Spleen (tissue), 11 donors: ENCODE results near the gene RPAP2. TPM values are rescaled to one million over a fixed set of nuclear protein-coding genes. Genes with fewer than 3 reads are reported as not detected.

ENCODE experiments used
- DNase-seq: peaks from one replicate; pipeline ENCODE4 v3.0.0-alpha.2; 2020
- H3K27ac ChIP-seq, 8 donors: fragments of 200-600 bp; sonication (generic) in 7 of 8; 1 replicate in 4 of 8; 2 replicates in 4 of 8; pipeline versions ENCODE4 v1.5.0 to v1.8.0; 2016 to 2021; ENCODE audit warnings: inconsistent platforms in 4 of 8, mild to moderate bottlenecking in 4 of 8, moderate library complexity in 1 of 8
- H3K27me3 ChIP-seq, 7 donors: fragments of 200-600 bp; sonication (generic) in 6 of 7; replicated peaks in 1 of 7; 1 replicate in 4 of 7; 2 replicates in 3 of 7; pipeline versions ENCODE4 v1.5.0 to v1.8.0; 2016 to 2021; ENCODE audit warnings: inconsistent platforms in 3 of 7, mild to moderate bottlenecking in 1 of 7
- H3K36me3 ChIP-seq, 6 donors: fragments of 200-600 bp; sonication (generic) in 5 of 6; 1 replicate in 4 of 6; 2 replicates in 2 of 6; pipeline versions ENCODE4 v1.5.0 to v1.8.0; 2016 to 2021; ENCODE audit warnings: inconsistent platforms in 2 of 6
- H3K4me1 ChIP-seq, 6 donors: fragments of 200-600 bp; sonication (generic) in 5 of 6; 1 replicate in 3 of 6; 2 replicates in 3 of 6; pipeline versions ENCODE4 v1.5.0 to v1.8.0; 2016 to 2021; ENCODE audit warnings: inconsistent platforms in 3 of 6
- H3K4me3 ChIP-seq, 8 donors: fragments of 200-600 bp; sonication (generic) in 7 of 8; 1 replicate in 4 of 8; 2 replicates in 4 of 8; pipeline versions ENCODE4 v1.5.0 to v1.8.0; 2016 to 2021; ENCODE audit warnings: inconsistent platforms in 4 of 8, mild to moderate bottlenecking in 4 of 8, moderate library complexity in 2 of 8
- H3K9me3 ChIP-seq, 8 donors: fragments of 200-600 bp; sonication (generic) in 7 of 8; 1 replicate in 4 of 8; 2 replicates in 4 of 8; pipeline versions ENCODE4 v1.5.0 to v1.8.0; 2016 to 2021; ENCODE audit warnings: inconsistent platforms in 4 of 8
- POLR2A ChIP-seq, 3 donors: fragments of 450-650 bp; IDR thresholded peaks; one replicate each; pipeline ENCODE4 v1.5.1; 2017; ENCODE audit warnings: antibody characterized with exemption in 3 of 3, mild to moderate bottlenecking in 1 of 3
- POLR2AphosphoS5 ChIP-seq, 3 donors: sonication (generic); formaldehyde crosslinking; IDR thresholded peaks; one replicate each; pipeline ENCODE4 v1.5.1; 2017; ENCODE audit warnings: antibody characterized with exemption in 3 of 3
- WGBS, 5 donors: extraction: QIAGEN DNeasy Blood & Tissue Kit in 3 of 5; methylation state at CpG; one replicate each; pipeline versions ENCODE4 v1.1.5 to v1.1.7; 2013 to 2018; 5-methylcytosine and 5-hydroxymethylcytosine counted together
- intact Hi-C: fragments of 100-400 bp; cut with DNase I; formaldehyde crosslinking; loops from one replicate; pipeline ENCODE4 v1.15.0; 2023; ENCODE audit warnings: low total_unique reads
- polyA plus RNA-seq, 3 donors: library from polyadenylated mRNA; stranded (reverse); fragments of 200-250 nt; gene quantifications; one replicate each; pipeline ENCODE4 v1.2.1, GENCODE V29; 2013
- total RNA-seq, 7 donors: library from RNA; depleted of rRNA in 3 of 7; stranded (reverse); fragments of >200 nt in 3 of 7; fragmentation: NEBNext Ultra II Directional in 4 of 7; extraction: Animal tissue kit (Norgen Biotek cat#: 25700) in 4 of 7; gene quantifications; one replicate each; pipeline versions ENCODE4 v1.1.0 to v1.2.1, GENCODE V29; 2016 to 2021
- TF ChIP-seq, protein P1 (sequence below), 11 experiments: fragments of 200-600 bp in 7 of 11; fragments of 450-650 bp in 4 of 11; sonication (generic) in 4 of 11; IDR thresholded peaks in 8 of 11; conservative IDR thresholded peaks in 3 of 11; 1 replicate in 7 of 11; 2 replicates in 4 of 11; pipeline versions ENCODE4 v1.4.0 to v1.8.0; 2016 to 2021; ENCODE audit warnings: antibody characterized with exemption in 11 of 11, inconsistent platforms in 4 of 11, mild to moderate bottlenecking in 1 of 11
- donor health status: healthy with polysubstance abuse.
- donor health status: DM: no; HTN: no; CAD: no; lungs with moderate emphysema.
- donor health status: DM: no; HTN: no; CAD: no.
- donor health status: Bipolar disorder and iron deficiency.
- donor health status: healthy.
- donor health status: DM: no; HTN: no; CAD: no.
- donor health status: DM: yes; HTN: yes; CAD: no.

RPAP2 gene
- total and polyA plus RNA-seq, 10 donors: 4.4 to 31.5 (median 10.7) TPM

DNA sequence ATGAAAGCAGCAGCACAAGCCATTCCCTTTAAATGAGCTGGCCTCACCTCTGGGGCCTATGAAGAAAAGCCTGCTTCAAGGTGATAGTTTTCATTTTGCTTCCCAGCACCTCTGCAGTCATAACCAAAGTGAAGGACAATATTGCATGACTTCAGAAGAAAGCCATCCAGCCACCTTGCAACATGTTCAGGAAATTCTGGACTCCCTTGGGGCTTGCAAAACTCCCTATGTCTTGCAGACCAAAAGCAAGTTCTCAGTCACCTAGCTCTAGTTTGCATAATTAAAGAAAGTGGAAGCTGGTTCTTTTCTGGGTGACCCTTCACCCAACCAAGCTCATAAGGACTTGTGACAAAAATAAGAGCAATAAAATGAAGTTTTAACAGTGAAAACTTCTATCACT, 100.2 kb downstream of the RPAP2 start:
- peaks cover 0 to 5% (median 0%) of the 10 kb centered on the region in 6 donors for H3K4me1 ChIP-seq
- DNase-seq: no peak
- no peaks in the 10 kb centered on the region for H3K27me3 ChIP-seq
- TF ChIP-seq POLR2AphosphoS5 (IDR thresholded peaks at IDR 0.05): no peak
- no peak for TF ChIP-seq POLR2A (IDR thresholded peaks at IDR 0.05)
- TF ChIP-seq, protein P1, sequence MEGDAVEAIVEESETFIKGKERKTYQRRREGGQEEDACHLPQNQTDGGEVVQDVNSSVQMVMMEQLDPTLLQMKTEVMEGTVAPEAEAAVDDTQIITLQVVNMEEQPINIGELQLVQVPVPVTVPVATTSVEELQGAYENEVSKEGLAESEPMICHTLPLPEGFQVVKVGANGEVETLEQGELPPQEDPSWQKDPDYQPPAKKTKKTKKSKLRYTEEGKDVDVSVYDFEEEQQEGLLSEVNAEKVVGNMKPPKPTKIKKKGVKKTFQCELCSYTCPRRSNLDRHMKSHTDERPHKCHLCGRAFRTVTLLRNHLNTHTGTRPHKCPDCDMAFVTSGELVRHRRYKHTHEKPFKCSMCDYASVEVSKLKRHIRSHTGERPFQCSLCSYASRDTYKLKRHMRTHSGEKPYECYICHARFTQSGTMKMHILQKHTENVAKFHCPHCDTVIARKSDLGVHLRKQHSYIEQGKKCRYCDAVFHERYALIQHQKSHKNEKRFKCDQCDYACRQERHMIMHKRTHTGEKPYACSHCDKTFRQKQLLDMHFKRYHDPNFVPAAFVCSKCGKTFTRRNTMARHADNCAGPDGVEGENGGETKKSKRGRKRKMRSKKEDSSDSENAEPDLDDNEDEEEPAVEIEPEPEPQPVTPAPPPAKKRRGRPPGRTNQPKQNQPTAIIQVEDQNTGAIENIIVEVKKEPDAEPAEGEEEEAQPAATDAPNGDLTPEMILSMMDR (IDR thresholded peaks at IDR 0.05 in 8 of 11, conservative IDR thresholded peaks at IDR 0.05 in 3 of 11): no peak
- no peaks in the 10 kb centered on the region for H3K36me3 ChIP-seq
- no peak overlapping the region for H3K4me3 ChIP-seq
- H3K27ac ChIP-seq: no peak overlapping the region
- intact Hi-C loops: no loop called here
- H3K9me3 ChIP-seq: peaks cover 5 to 51% (median 47%) of the 10 kb centered on the region in 8 donors

DNA sequence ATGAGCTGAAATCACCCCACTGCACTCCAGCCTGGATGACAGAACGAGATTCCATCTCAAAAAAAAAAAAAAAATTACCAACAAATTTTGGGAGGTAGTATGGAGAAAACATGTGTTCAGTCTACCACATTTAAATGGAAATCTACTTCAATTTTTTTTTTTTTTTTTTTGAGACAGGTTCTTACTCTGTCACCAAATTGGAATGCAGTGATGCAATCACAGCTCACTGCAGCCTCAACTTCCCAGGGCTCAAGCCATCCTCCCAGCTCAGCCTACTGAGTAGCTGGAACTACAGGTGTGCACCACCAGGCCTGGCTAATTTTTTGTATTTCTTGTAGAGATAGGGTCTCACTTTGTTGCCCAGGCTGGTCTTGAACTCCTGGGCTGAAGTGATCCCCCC, 105.8 kb downstream of the RPAP2 start:
- H3K27me3 ChIP-seq: no peaks in the 10 kb centered on the region
- H3K9me3 ChIP-seq: peaks cover 0 to 44% (median 34%) of the 10 kb centered on the region in 8 donors
- 78 to 100% (median 91%) methylated on average over 1 of the region's 1 CpG for WGBS, 5 donors
- intact Hi-C loops: no loop called here
- H3K27ac ChIP-seq: no peak overlapping the region
- H3K36me3 ChIP-seq: no peaks in the 10 kb centered on the region
- no peaks in the 10 kb centered on the region for H3K4me1 ChIP-seq
- no peak for DNase-seq
- TF ChIP-seq POLR2A (IDR thresholded peaks at IDR 0.05) (no peak), POLR2AphosphoS5 (IDR thresholded peaks at IDR 0.05) (no peak)
- TF ChIP-seq, protein P1 (IDR thresholded peaks at IDR 0.05 in 8 of 11, conservative IDR thresholded peaks at IDR 0.05 in 3 of 11): no peak
- H3K4me3 ChIP-seq: no peak overlapping the region

DNA sequence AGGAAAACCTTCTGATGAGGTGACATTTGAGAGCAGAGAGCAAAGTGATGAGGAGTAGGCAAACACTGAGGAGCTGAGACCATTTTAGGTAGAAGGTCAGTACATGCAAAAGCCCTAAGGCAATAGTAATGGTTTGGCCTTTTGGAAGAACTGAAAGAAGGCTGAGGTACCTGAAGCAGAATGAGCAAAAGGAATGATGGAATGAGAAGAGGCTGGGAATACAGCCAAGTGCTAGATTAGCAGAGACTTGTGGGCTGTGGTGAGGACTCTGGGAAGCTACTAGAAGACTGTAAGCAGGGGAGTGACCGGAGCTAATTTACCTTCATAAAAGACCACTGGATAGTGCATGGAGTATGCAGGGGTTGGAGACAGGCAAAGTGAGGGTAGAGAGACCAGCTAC, 110.0 kb downstream of the RPAP2 start:
- H3K9me3 ChIP-seq: peaks cover 0 to 11% (median 4%) of the 10 kb centered on the region in 8 donors
- TF ChIP-seq POLR2AphosphoS5 (IDR thresholded peaks at IDR 0.05) (no peak), POLR2A (IDR thresholded peaks at IDR 0.05) (no peak)
- TF ChIP-seq, protein P1 (IDR thresholded peaks at IDR 0.05 in 8 of 11, conservative IDR thresholded peaks at IDR 0.05 in 3 of 11): no peak
- H3K4me1 ChIP-seq: peaks cover 0 to 19% (median 6%) of the 10 kb centered on the region in 6 donors
- H3K27ac ChIP-seq: no peak overlapping the region
- no peak overlapping the region for H3K4me3 ChIP-seq
- no peak for DNase-seq
- 91 to 100% (median 98%) methylated on average over 1 of the region's 1 CpG for WGBS, 5 donors
- H3K36me3 ChIP-seq: no peaks in the 10 kb centered on the region
- H3K27me3 ChIP-seq: no peaks in the 10 kb centered on the region
- intact Hi-C loops: no loop called here

DNA sequence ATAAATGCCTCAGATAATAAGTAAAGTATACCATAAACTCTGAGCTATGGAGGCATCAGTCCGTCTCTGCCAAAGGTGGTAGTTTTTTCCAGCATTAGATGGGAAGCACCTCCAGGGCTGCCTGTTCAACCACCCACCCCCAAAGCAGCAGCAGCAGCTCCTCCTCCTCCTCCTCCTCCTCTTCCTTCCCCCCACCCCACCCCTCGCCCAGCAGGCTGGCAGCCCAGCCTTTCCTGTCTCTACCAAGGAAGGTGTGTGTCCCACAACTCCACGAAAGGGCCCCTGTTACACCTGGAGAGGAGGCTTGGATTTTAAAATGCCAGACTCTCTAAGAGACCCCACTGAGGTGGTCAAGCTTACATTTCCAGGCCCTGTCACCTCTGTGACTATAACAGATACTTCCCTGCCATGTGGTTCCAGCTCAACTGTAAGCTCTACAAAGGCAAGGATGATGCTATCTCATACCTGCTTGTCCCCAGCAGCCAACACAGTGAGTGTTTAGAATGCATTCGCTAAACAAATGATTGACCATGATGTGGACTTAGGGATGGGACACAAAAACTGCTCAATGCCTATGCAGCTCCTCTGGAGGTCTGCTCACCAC, 111.2 kb downstream of the RPAP2 start:
- DNase-seq: no peak

More for the DNA sequence above, 111.2 kb downstream of the RPAP2 start:
- Histone ChIP-seq H3K4me1 (peaks cover 0 to 19% (median 6%) of the 10 kb centered on the region in 6 donors), H3K36me3 (no peaks in the 10 kb centered on the region), H3K4me3 (no peak overlapping the region), H3K27ac (peak overlapping the region in 1 of 8 donors; percentile 21), H3K27me3 (no peaks in the 10 kb centered on the region), H3K9me3 (no peaks in the 10 kb centered on the region)
- WGBS, 5 donors: 58 to 72% (median 62%) methylated on average over 4 of the region's 4 CpGs
- TF ChIP-seq POLR2A (IDR thresholded peaks at IDR 0.05): no peak
- intact Hi-C loops: no loop called here
